ENCODE measurements around the gene PEX14. TPM values are rescaled to one million over a fixed set of nuclear protein-coding genes. Genes with fewer than 3 reads are reported as not detected.

PEX14 gene
- total RNA-seq, 1 donor from 2014 or later: 27.4 TPM

GRCh38 chr1:10679496-10680220, 204.9 kb downstream of the PEX14 start:
- peak; percentile 35 for DNase-seq (ENCODE audit: low read depth)
- Histone ChIP-seq H3K36me3 (ENCODE audit: control insufficient read depth, insufficient read depth, low read length) (no peaks in the 10 kb centered on the region), H3K4me3 (ENCODE audit: low read depth, low read length) (no peak overlapping the region), H3K27me3 (ENCODE audit: control insufficient read depth, insufficient read depth, low read length) (no peaks in the 10 kb centered on the region)
- TF ChIP-seq CTCF (IDR thresholded peaks at IDR 0.05; ENCODE audit: insufficient read depth, low read length, poor library complexity, severe bottlenecking): no peak

Other genes starting within 250 kb of the PEX14 start
- 208 and 239 TPM in 2 replicates for gene PGD, start 75.9 kb upstream of the PEX14 start, total RNA-seq
- 6.6 and 8.5 TPM in 2 replicates for gene CENPS, start 44.5 kb upstream of the PEX14 start, total RNA-seq
- gene CORT, start 24.9 kb upstream of the PEX14 start, total RNA-seq: not detected in 2 replicates
- 67.0 and 68.4 TPM in 2 replicates for gene DFFA, start 2.4 kb upstream of the PEX14 start, total RNA-seq